LNCaP clone FGC (cell line): Measurements from ENCODE around the gene RDH14.

Source experiments
- DNase-seq: peaks from one replicate; pipeline ENCODE4 v3.0.0-alpha.2; 2011; ENCODE audit warnings: low read depth
- H3K4me3 ChIP-seq: 2 replicates; pipeline ENCODE4 v1.5.1; 2011; ENCODE audit warnings: mild to moderate bottlenecking, low read depth, low read length, control low read depth
- CTCF ChIP-seq: IDR thresholded peaks from 2 replicates; pipeline ENCODE4 v1.5.1; 2012; ENCODE audit warnings: mild to moderate bottlenecking; ENCODE audit not compliant: control insufficient read depth, insufficient read depth; ENCODE audit errors: extremely low read depth

Gene RDH14

GRCh38 chr2:18600255-18600613 lies 39.8 kb upstream of the RDH14 start:
- H3K4me3 ChIP-seq = no peak overlapping the region
- DNase-seq = no peak

DNA sequence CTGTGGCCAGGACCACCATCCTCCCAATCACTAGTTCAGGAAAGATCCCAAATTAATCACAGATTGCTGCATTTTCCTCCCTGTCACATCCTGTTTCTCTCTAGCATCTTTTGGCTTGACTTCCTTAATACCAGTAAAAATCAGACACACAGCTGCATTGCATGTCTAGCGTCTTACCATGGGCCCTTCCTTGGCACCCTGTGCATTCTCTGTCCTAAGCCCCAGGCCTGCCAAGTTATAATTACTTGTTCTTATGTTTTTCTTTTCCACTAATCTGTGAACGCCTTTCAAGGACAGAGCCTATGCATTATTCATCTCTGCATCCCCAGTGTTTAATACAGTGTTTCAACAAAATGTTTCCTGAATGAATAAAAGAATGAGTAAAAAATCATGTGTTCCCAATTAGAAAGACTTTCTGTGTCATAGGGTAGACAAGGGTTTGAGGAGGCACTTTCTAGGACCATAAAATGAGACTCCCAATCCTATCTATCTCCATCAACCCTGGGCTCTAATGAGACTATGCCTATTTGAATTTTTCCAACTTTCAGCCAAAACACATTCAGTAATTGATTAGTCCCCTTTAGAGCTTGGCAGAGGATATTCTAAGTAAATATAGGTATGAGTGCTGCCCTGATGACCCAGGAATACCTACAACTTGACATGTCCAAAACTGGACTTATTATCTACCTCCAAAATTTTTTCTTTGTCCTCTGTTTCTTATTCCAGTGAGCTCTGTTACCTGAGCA lies 39.2 kb upstream of the RDH14 start:
- no peak overlapping the region for H3K4me3 ChIP-seq
- no peak for TF ChIP-seq CTCF
- DNase-seq = no peak

More at GRCh38 chr2:18600255-18600613, 39.8 kb upstream of the RDH14 start:
- TF ChIP-seq CTCF = no peak

GRCh38 chr2:18598848-18599484 lies 38.5 kb upstream of the RDH14 start:
- no peak for TF ChIP-seq CTCF
- H3K4me3 ChIP-seq = no peak overlapping the region
- no peak for DNase-seq

DNA sequence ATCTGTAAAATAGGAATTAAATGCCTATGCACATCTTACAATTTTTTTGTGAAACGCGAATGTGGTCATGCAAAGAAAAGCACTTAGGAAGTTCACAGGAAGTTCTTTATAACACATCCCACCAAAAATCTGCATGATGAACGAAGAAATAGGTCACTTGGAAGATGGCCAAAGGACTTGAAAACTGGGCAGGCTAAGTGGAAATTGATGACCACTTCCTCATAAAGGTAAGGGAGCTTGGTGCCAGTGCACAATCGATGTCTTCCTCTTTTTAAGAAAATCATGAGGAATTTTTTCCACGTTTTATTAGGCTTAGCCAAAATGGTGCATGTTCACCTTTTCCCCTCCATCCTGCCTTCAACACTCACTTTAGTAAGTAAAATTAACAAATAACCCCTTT lies 37.2 kb upstream of the RDH14 start:
- H3K4me3 ChIP-seq = no peak overlapping the region
- TF ChIP-seq CTCF = no peak
- no peak for DNase-seq

- DNase-seq = no peak
- no peak overlapping the region for H3K4me3 ChIP-seq
- no peak for TF ChIP-seq CTCF
These were observed 36.5 kb upstream of the RDH14 start for GRCh38 chr2:18596993-18597392.

DNA sequence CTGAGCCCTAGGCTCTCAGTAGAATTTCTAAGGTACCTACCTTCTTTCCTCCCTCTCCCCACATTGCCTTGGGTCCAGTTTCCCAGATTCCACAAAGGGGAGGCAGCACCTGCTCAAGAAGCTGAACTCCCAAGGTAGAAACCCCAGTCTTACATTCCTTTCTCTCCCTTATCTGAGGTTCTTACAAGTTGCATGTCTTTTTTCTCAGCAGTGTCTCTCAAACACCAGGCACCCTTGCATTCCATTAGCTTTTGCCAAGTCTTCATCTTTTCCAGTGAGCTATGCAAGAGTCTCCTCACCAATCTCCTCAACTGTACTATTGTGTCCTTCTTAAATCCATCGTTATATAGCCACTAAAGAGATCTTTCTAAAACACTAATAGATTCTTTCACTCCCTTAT lies 33.0 kb upstream of the RDH14 start:
- no peak for TF ChIP-seq CTCF
- no peak for DNase-seq
- H3K4me3 ChIP-seq = no peak overlapping the region
